H9 (cell line): ENCODE results near the gene AREG. TPM values are rescaled to one million over a fixed set of nuclear protein-coding genes. Genes with fewer than 3 reads are reported as not detected.

Experiments
- DNase-seq: peaks from one replicate; pipeline ENCODE4 v3.0.0-alpha.2; 2017
- H2AFZ ChIP-seq: one replicate; pipeline ENCODE4 v1.6.1; 2013; ENCODE audit warnings: mild to moderate bottlenecking, low read length, control low read depth, moderate library complexity
- H2AK5ac ChIP-seq: 2 replicates; pipeline ENCODE4 v1.6.1; 2013; ENCODE audit warnings: low read length, control low read depth, mixed read lengths; ENCODE audit not compliant: insufficient read length
- H2BK120ac ChIP-seq: one replicate; pipeline ENCODE4 v1.6.1; 2013; ENCODE audit warnings: low read depth, mild to moderate bottlenecking, low read length, control low read depth, inconsistent platforms; ENCODE audit not compliant: poor library complexity, severe bottlenecking
- H2BK12ac ChIP-seq: 2 replicates; pipeline ENCODE4 v1.6.1; 2013; ENCODE audit warnings: low read length, control low read depth, mixed read lengths, low read depth; ENCODE audit not compliant: insufficient read length
- H2BK15ac ChIP-seq: 2 replicates; pipeline ENCODE4 v1.6.1; 2013; ENCODE audit warnings: low read depth, low read length, control low read depth
- H2BK20ac ChIP-seq: one replicate; pipeline ENCODE4 v1.6.1; 2013; ENCODE audit warnings: low read depth, mild to moderate bottlenecking, low read length, control low read depth, inconsistent platforms; ENCODE audit not compliant: poor library complexity, severe bottlenecking
- H2BK5ac ChIP-seq: 2 replicates; pipeline ENCODE4 v1.6.1; 2013; ENCODE audit warnings: low read length, control low read depth, mixed read lengths; ENCODE audit not compliant: insufficient read length
- H3K14ac ChIP-seq: 2 replicates; pipeline ENCODE4 v1.6.1; 2013; ENCODE audit warnings: low read length, control low read depth; ENCODE audit not compliant: insufficient read depth
- H3K18ac ChIP-seq: 2 replicates; pipeline ENCODE4 v1.6.1; 2013; ENCODE audit warnings: low read depth, mild to moderate bottlenecking, mixed read lengths, low read length, control low read depth; ENCODE audit not compliant: insufficient read length
- H3K23ac ChIP-seq: 2 replicates; pipeline ENCODE4 v1.6.1; 2013; ENCODE audit warnings: low read length, control low read depth, mixed read lengths, low read depth; ENCODE audit not compliant: insufficient read length
- H3K23me2 ChIP-seq: 2 replicates; pipeline ENCODE4 v1.6.1; 2013; ENCODE audit warnings: low read depth, mild to moderate bottlenecking, mixed read lengths, low read length, control low read depth; ENCODE audit not compliant: insufficient read length, poor library complexity, severe bottlenecking
- H3K27ac ChIP-seq: 2 replicates; pipeline ENCODE4 v1.5.1; 2013; ENCODE audit warnings: low read length, control low read depth, mixed read lengths, low read depth; ENCODE audit not compliant: insufficient read length
- H3K27me3 ChIP-seq: 2 replicates; pipeline ENCODE4 v1.6.1; 2013; ENCODE audit warnings: low read length, control low read depth, inconsistent platforms; ENCODE audit not compliant: insufficient read depth
- H3K4ac ChIP-seq: 2 replicates; pipeline ENCODE4 v1.6.1; 2013; ENCODE audit warnings: low read depth, mild to moderate bottlenecking, control low read depth, inconsistent platforms, low read length, moderate library complexity
- H3K4me1 ChIP-seq: 2 replicates; pipeline ENCODE4 v1.6.1; 2013; ENCODE audit warnings: low read length, control low read depth, inconsistent platforms; ENCODE audit not compliant: insufficient read depth
- H3K4me2 ChIP-seq: 2 replicates; pipeline ENCODE4 v1.6.1; 2013; ENCODE audit warnings: low read length, control low read depth, mixed read lengths; ENCODE audit not compliant: insufficient read length, insufficient read depth
- H3K56ac ChIP-seq: 2 replicates; pipeline ENCODE4 v1.6.1; 2013; ENCODE audit warnings: low read depth, mild to moderate bottlenecking, mixed read lengths, low read length, control low read depth; ENCODE audit not compliant: insufficient read length
- H3K79me1 ChIP-seq: 2 replicates; pipeline ENCODE4 v1.6.1; 2013; ENCODE audit warnings: low read depth, mild to moderate bottlenecking, moderate library complexity, low read length, control low read depth, inconsistent platforms; ENCODE audit not compliant: insufficient read depth, poor library complexity, severe bottlenecking
- H3K79me2 ChIP-seq: 2 replicates; pipeline ENCODE4 v1.6.1; 2013; ENCODE audit warnings: low read length, control low read depth, inconsistent platforms; ENCODE audit not compliant: insufficient read depth
- H3K9ac ChIP-seq: 2 replicates; pipeline ENCODE4 v1.6.1; 2013; ENCODE audit warnings: low read length, control low read depth, mixed read lengths; ENCODE audit not compliant: insufficient read length; ENCODE audit errors: extremely low read depth
- H3K9me3 ChIP-seq: one replicate; pipeline ENCODE4 v1.6.1; 2013; ENCODE audit warnings: low read depth, low read length, inconsistent platforms; ENCODE audit not compliant: control insufficient read depth
- H3T11ph ChIP-seq: one replicate; pipeline ENCODE4 v1.6.1; 2013; ENCODE audit warnings: mild to moderate bottlenecking, low read length, control low read depth, inconsistent platforms
- H4K20me1 ChIP-seq: one replicate; pipeline ENCODE4 v1.6.1; 2013; ENCODE audit not compliant: control insufficient read depth, insufficient read length, insufficient read depth
- H4K5ac ChIP-seq: 2 replicates; pipeline ENCODE4 v1.6.1; 2013; ENCODE audit warnings: low read depth, mild to moderate bottlenecking, mixed read lengths, low read length, control low read depth; ENCODE audit not compliant: insufficient read length
- H4K8ac ChIP-seq: replicated peaks from 2 replicates; pipeline ENCODE4 v1.6.1; 2013; ENCODE audit warnings: low read length, control low read depth, mixed read lengths, low read depth; ENCODE audit not compliant: insufficient read length
- H4K91ac ChIP-seq: 2 replicates; pipeline ENCODE4 v1.6.1; 2013; ENCODE audit warnings: low read depth, mild to moderate bottlenecking, moderate library complexity, mixed read lengths, low read length, control low read depth; ENCODE audit not compliant: insufficient read length
- H3K27ac Mint-ChIP-seq, 3 experiments: 2 replicates in 2 of 3; 3 replicates in 1 of 3; pipeline ENCODE4 v1.8.0; 2020 to 2021; ENCODE audit warnings: mixed read lengths in 3 of 3, mild to moderate bottlenecking in 1 of 3, moderate library complexity in 1 of 3
- H3K27me3 Mint-ChIP-seq: 2 replicates; pipeline ENCODE4 v1.8.0; 2021; ENCODE audit warnings: low read depth, mild to moderate bottlenecking, moderate library complexity, mixed read lengths
- H3K36me3 Mint-ChIP-seq, 3 experiments: 2 replicates in 2 of 3; 3 replicates in 1 of 3; pipeline ENCODE4 v1.8.0; 2020 to 2021; ENCODE audit warnings: low read depth in 3 of 3, mixed read lengths in 3 of 3; ENCODE audit not compliant: insufficient read depth in 1 of 3
- H3K4me1 Mint-ChIP-seq, 2 experiments: 2 replicates each; pipeline ENCODE4 v1.8.0; 2020; ENCODE audit warnings: mixed read lengths in 2 of 2
- H3K4me3 Mint-ChIP-seq, 2 experiments: 2 replicates in 1 of 2; 3 replicates in 1 of 2; pipeline ENCODE4 v1.8.0; 2020 to 2021; ENCODE audit warnings: mild to moderate bottlenecking in 2 of 2, mixed read lengths in 2 of 2, moderate library complexity in 1 of 2
- H3K9me3 Mint-ChIP-seq, 2 experiments: 2 replicates in 1 of 2; 3 replicates in 1 of 2; pipeline ENCODE4 v1.8.0; 2020; ENCODE audit warnings: mild to moderate bottlenecking in 2 of 2, mixed read lengths in 2 of 2, moderate library complexity in 1 of 2
- WGBS: extraction: QIAGEN DNeasy Blood & Tissue Kit; methylation state at CpG from one replicate; pipeline ENCODE4 v1.1.7; 2013; ENCODE audit warnings: missing lambda C conversion rate, low lambda C conversion rate, mixed read lengths; ENCODE audit not compliant: insufficient read length; ENCODE audit errors: extremely low coverage; 5-methylcytosine and 5-hydroxymethylcytosine counted together
- total RNA-seq: library from RNA; stranded (reverse); gene quantifications from 2 replicates; pipeline ENCODE4 v1.2.1, GENCODE V29; 2021
- TF ChIP-seq, protein P1 (sequence below): fragments of 200-600 bp; sonication (generic); conservative IDR thresholded peaks from 3 replicates; pipeline ENCODE4 v1.8.0; 2021; ENCODE audit warnings: antibody characterized with exemption, mild to moderate bottlenecking

The AREG gene
- total RNA-seq, 1 experiment from 2014 or later = 0.28 TPM

DNA sequence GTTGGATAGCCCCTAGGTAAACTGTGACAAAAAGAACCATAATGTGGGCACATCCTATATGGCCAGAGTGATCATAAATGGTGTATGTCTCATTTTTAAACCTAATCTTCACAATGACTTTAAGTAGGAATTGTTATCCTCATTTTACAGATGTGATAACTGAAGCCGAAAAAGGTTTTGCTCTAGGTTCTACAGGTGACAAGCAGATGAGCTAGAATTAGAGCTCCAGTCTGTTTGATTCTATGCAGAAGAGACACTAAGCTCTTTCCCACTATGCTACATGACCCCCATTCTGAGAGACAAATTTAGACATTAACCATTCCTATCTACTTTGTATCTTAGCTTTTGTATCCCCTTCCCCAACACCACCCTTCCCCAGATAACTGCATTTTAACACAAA lies 2.0 kb downstream of the AREG start:
- no peaks in the 10 kb centered on the region for H3K9me3 Mint-ChIP-seq
- H3K36me3 Mint-ChIP-seq = no peaks in the 10 kb centered on the region
- no peaks in the 10 kb centered on the region for H3K79me1 ChIP-seq
- no peak overlapping the region for H3K56ac ChIP-seq
- no peak overlapping the region for H4K5ac ChIP-seq
- H3K27ac Mint-ChIP-seq = no peak overlapping the region
- H4K91ac ChIP-seq = no peak overlapping the region
- no peak overlapping the region for H2BK120ac ChIP-seq
- H3K9ac ChIP-seq = no peak overlapping the region
- no peaks in the 10 kb centered on the region for H4K20me1 ChIP-seq
- H3K27ac ChIP-seq = no peak overlapping the region
- no peak overlapping the region for H2BK15ac ChIP-seq
- H2BK20ac ChIP-seq = no peak overlapping the region
- no peak overlapping the region for H2AFZ ChIP-seq
- TF ChIP-seq, protein P1, sequence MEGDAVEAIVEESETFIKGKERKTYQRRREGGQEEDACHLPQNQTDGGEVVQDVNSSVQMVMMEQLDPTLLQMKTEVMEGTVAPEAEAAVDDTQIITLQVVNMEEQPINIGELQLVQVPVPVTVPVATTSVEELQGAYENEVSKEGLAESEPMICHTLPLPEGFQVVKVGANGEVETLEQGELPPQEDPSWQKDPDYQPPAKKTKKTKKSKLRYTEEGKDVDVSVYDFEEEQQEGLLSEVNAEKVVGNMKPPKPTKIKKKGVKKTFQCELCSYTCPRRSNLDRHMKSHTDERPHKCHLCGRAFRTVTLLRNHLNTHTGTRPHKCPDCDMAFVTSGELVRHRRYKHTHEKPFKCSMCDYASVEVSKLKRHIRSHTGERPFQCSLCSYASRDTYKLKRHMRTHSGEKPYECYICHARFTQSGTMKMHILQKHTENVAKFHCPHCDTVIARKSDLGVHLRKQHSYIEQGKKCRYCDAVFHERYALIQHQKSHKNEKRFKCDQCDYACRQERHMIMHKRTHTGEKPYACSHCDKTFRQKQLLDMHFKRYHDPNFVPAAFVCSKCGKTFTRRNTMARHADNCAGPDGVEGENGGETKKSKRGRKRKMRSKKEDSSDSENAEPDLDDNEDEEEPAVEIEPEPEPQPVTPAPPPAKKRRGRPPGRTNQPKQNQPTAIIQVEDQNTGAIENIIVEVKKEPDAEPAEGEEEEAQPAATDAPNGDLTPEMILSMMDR = no peak
- H3K4ac ChIP-seq = no peak overlapping the region
- H2BK5ac ChIP-seq = no peak overlapping the region
- no peak overlapping the region for H3K4me2 ChIP-seq
- no peak overlapping the region for H4K8ac ChIP-seq
- no peak overlapping the region for H2BK12ac ChIP-seq
- H2AK5ac ChIP-seq = no peak overlapping the region
- no peak overlapping the region for H3K4me3 Mint-ChIP-seq
- H3K23ac ChIP-seq = no peak overlapping the region
- no peak overlapping the region for H3K18ac ChIP-seq
- WGBS = no CpG with 5 or more reads among the region's 1 CpG
- peaks cover 2% of the 10 kb centered on the region; the same call in 1 of the 2 replicates for H3K4me1 ChIP-seq
- peaks cover 39% of the 10 kb centered on the region for H3K27me3 Mint-ChIP-seq
- peaks cover 3% of the 10 kb centered on the region; the same call in 1 of the 2 replicates for H3K27me3 ChIP-seq
- H3K23me2 ChIP-seq = peaks cover 10% of the 10 kb centered on the region
- H3K4me1 Mint-ChIP-seq = peaks cover 13 to 16% of the 10 kb centered on the region in 2 experiments
- no peak overlapping the region for H3K14ac ChIP-seq
- no peaks in the 10 kb centered on the region for H3K9me3 ChIP-seq
- H3K79me2 ChIP-seq = no peaks in the 10 kb centered on the region
- no peak for DNase-seq
- no peak overlapping the region for H3T11ph ChIP-seq
